K562 (cell line): ENCODE results near the gene TTC21A. TPM values are rescaled to one million over a fixed set of nuclear protein-coding genes. Genes with fewer than 3 reads are reported as not detected.

Source experiments
- ARID1B ChIP-seq: fragments of 450-650 bp; IDR thresholded peaks from 2 replicates; pipeline ENCODE4 v1.6.1; 2016; ENCODE audit warnings: antibody characterized with exemption, mild to moderate bottlenecking, inconsistent platforms
- ATF6 ChIP-seq: sonication (generic); formaldehyde crosslinking; IDR thresholded peaks from 2 replicates; pipeline ENCODE4 v1.4.0; 2020; ENCODE audit warnings: mild to moderate bottlenecking, missing genetic modification reagents
- ETV5 ChIP-seq: sonication (generic); formaldehyde crosslinking; IDR thresholded peaks from 2 replicates; pipeline ENCODE4 v1.4.0; 2020; ENCODE audit warnings: low read depth, mild to moderate bottlenecking, missing genetic modification reagents
- FOXK1 ChIP-seq: sonication (generic); formaldehyde crosslinking; IDR thresholded peaks from 2 replicates; pipeline ENCODE4 v1.8.0; 2022; ENCODE audit warnings: missing genetic modification reagents, mild to moderate bottlenecking, borderline replicate concordance
- GTF2B ChIP-seq: IDR thresholded peaks from 2 replicates; pipeline ENCODE4 v1.6.1; 2011; ENCODE audit not compliant: insufficient read length; ENCODE audit errors: extremely low read depth
- HCFC1 ChIP-seq: IDR thresholded peaks from 2 replicates; pipeline ENCODE4 v1.6.1; 2012; ENCODE audit warnings: low read depth, low read length, improper control_type of control experiment
- IRF9 ChIP-seq: fragments of 450-650 bp; IDR thresholded peaks from 2 replicates; pipeline ENCODE4 v1.6.1; 2016; ENCODE audit warnings: missing biosample characterization, missing genetic modification characterization
- MBD2 ChIP-seq: sonication (generic); IDR thresholded peaks from 2 replicates; pipeline ENCODE4 v1.6.1; 2016; ENCODE audit warnings: low read depth, borderline replicate concordance
- MNT ChIP-seq, 2 experiments: fragments of 450-650 bp; conservative IDR thresholded peaks; 2 replicates each; pipeline ENCODE4 v1.6.1; 2017; ENCODE audit warnings: mild to moderate bottlenecking in 2 of 2, moderate library complexity in 2 of 2
- NCOA4 ChIP-seq: fragments of 450-650 bp; IDR thresholded peaks from 2 replicates; pipeline ENCODE4 v1.6.1; 2018; ENCODE audit warnings: mild to moderate bottlenecking; ENCODE audit not compliant: partially characterized antibody
- NFXL1 ChIP-seq: fragments of 450-650 bp; formaldehyde crosslinking; IDR thresholded peaks from 2 replicates; pipeline ENCODE4 v1.4.0; 2021; ENCODE audit warnings: mild to moderate bottlenecking
- PHF20 ChIP-seq: fragments of 450-650 bp; IDR thresholded peaks from 2 replicates; pipeline ENCODE4 v1.6.1; 2018; ENCODE audit not compliant: partially characterized antibody
- RBM17 ChIP-seq: fragments of 200-400 bp; formaldehyde crosslinking; IDR thresholded peaks from 2 replicates; pipeline ENCODE4 v1.6.1; 2017; ENCODE audit warnings: low read depth, mild to moderate bottlenecking, low read length, borderline replicate concordance
- SAP30 ChIP-seq: fragments of 200-600 bp; sonication (generic); IDR thresholded peaks from 2 replicates; pipeline ENCODE4 v1.6.1; 2012; ENCODE audit warnings: borderline replicate concordance, low read depth, mild to moderate bottlenecking, moderate library complexity, low read length, control low read depth, inconsistent platforms; ENCODE audit not compliant: insufficient read depth, poor library complexity, severe bottlenecking
- SRSF1 ChIP-seq: fragments of 200-400 bp; formaldehyde crosslinking; IDR thresholded peaks from 2 replicates; pipeline ENCODE4 v1.6.1; 2017; ENCODE audit warnings: mild to moderate bottlenecking, low read depth, low read length, moderate library complexity
- TBL1XR1 ChIP-seq, 2 experiments: IDR thresholded peaks; 2 replicates each; pipeline ENCODE4 v1.6.1; 2012; ENCODE audit warnings: improper control_type of control experiment in 2 of 2, low read length in 2 of 2, mild to moderate bottlenecking in 1 of 2
- TEAD4 ChIP-seq, 2 experiments: sonication (generic) in 1 of 2; formaldehyde crosslinking in 1 of 2; IDR thresholded peaks; 2 replicates each; pipeline versions ENCODE4 v1.6.1 to v1.8.0; 2012 to 2022; ENCODE audit warnings: borderline replicate concordance in 1 of 2, inconsistent platforms in 1 of 2, low read length in 1 of 2, mild to moderate bottlenecking in 1 of 2, missing genetic modification reagents in 1 of 2
- ZBTB26 ChIP-seq: fragments of 450-650 bp; formaldehyde crosslinking; IDR thresholded peaks from 2 replicates; pipeline ENCODE4 v1.4.0; 2022; ENCODE audit warnings: missing genetic modification characterization
- ZC3H4 ChIP-seq: sonication (generic); formaldehyde crosslinking; IDR thresholded peaks from 2 replicates; pipeline ENCODE4 v1.9.0; 2021; ENCODE audit warnings: missing genetic modification reagents, borderline replicate concordance
- ZNF589 ChIP-seq: fragments of 200-800 bp; sonication (Bioruptor generic); IDR thresholded peaks from 2 replicates; pipeline ENCODE4 v1.6.1; 2016; ENCODE audit warnings: low read depth, missing genetic modification characterization, missing compliant biosample characterization
- polyA plus RNA-seq, 8 experiments: library from polyadenylated mRNA; depleted of rRNA in 4 of 8; stranded (reverse) in 5 of 8; unstranded in 3 of 8; fragments of >200 nt; fragmentation: Nextera tagmentation in 2 of 8; fragmentation: Illumina TruSeq in 1 of 8; extraction: Ambion mirVana in 2 of 8; extraction: Trizol in 1 of 8; gene quantifications; 2 replicates each; pipeline versions ENCODE4 v1.2.1 to v1.2.3, GENCODE V29; 2011 to 2014; ENCODE audit warnings: inconsistent platforms in 1 of 8, missing spikeins in 1 of 8
- total RNA-seq, 7 experiments: library from RNA; depleted of rRNA in 6 of 7; stranded (reverse); fragments of >200 nt in 6 of 7; fragmentation: Illumina TruSeq in 2 of 7; extraction: Trizol in 2 of 7; gene quantifications; 2 replicates each; pipeline versions ENCODE4 v1.2.1 to v1.2.3, GENCODE V29; 2011 to 2021; ENCODE audit warnings: low replicate concordance in 1 of 7

Gene TTC21A
- total and polyA plus RNA-seq, 9 of the 15 experiments (the other 6 are each of a cell fraction or from before 2014, with no cell fraction given), result 0.22 to 1.4 (median 0.70) TPM

- no peak for TF ChIP-seq NCOA4
- TF ChIP-seq SRSF1, result no peak
- no peak for TF ChIP-seq TEAD4 (IDR thresholded peaks at IDR 0.05; ENCODE audit: low read length)
- TF ChIP-seq TEAD4 (CRISPR knock-in tag; IDR thresholded peaks at IDR 0.05; ENCODE audit: borderline replicate concordance), result no peak
- no peak for TF ChIP-seq FOXK1 (CRISPR knock-in tag)
- peak in 1 of 2 experiments; percentile 51; a peak in 1 of 4 replicates for TF ChIP-seq TBL1XR1 (IDR thresholded peaks at IDR 0.05; ENCODE audit: low read length in 2 of 2)
- TF ChIP-seq SAP30, result peak; percentile 73
- no peak for TF ChIP-seq ETV5
- peak; percentile 68 for TF ChIP-seq HCFC1
- no peak for TF ChIP-seq GTF2B
- no peak for TF ChIP-seq IRF9 (tag)
- peak in 1 of 2 experiments; percentile 79 for TF ChIP-seq MNT (conservative IDR thresholded peaks at IDR 0.05)
- no peak for TF ChIP-seq ATF6 (CRISPR knock-in tag)
- no peak for TF ChIP-seq NFXL1 (CRISPR knock-in tag)
- TF ChIP-seq RBM17, result no peak
- TF ChIP-seq MBD2, result no peak; the same call in 1 of the 2 replicates
- peak; percentile 34 for TF ChIP-seq PHF20
- TF ChIP-seq ZBTB26 (CRISPR knock-in tag), result 0 out of 2 replicates have a peak, but pooled peaks have one; percentile 53
- TF ChIP-seq ARID1B, result no peak
- TF ChIP-seq ZNF589 (CRISPR knock-in tag), result no peak
- TF ChIP-seq ZC3H4 (CRISPR knock-in tag), result no peak
Observed at GRCh38 chr3:39107388-39108199, at the start of gene TTC21A, which contains the start of gene GORASP1 (continued).
